ENCODE measurements around the gene DTX3L.

Gene DTX3L

GRCh38 chr3:122608916-122609315 is 44.8 kb downstream of the DTX3L start:
- DNase-seq, result no peak

- no peak for DNase-seq
Measured at GRCh38 chr3:122609798-122610559, 45.8 kb downstream of the DTX3L start.

- DNase-seq, result no peak
Measured at GRCh38 chr3:122612696-122613095, 48.6 kb downstream of the DTX3L start.

- DNase-seq, result no peak
Measured at GRCh38 chr3:122615303-122615702, 51.2 kb downstream of the DTX3L start.

GRCh38 chr3:122618614-122619013 is 54.5 kb downstream of the DTX3L start:
- DNase-seq, result no peak

- DNase-seq, result no peak
Measured at GRCh38 chr3:122619040-122619439, 54.9 kb downstream of the DTX3L start.

- DNase-seq, result no peak
Measured at GRCh38 chr3:122620399-122620798, 56.3 kb downstream of the DTX3L start.

- DNase-seq, result no peak
Measured at GRCh38 chr3:122621112-122621511, 57.0 kb downstream of the DTX3L start.

GRCh38 chr3:122623031-122623829 is 59.1 kb downstream of the DTX3L start:
- no peak for DNase-seq

All from NCI-H1694 treated with DMSO at 0.1 percent for 48 hours (cell line).